Measurements from ENCODE around the gene PKM. TPM values are rescaled to one million over a fixed set of nuclear protein-coding genes. Genes with fewer than 3 reads are reported as not detected.

The PKM gene
- total and polyA plus RNA-seq, 9 of the 15 experiments (the other 6 are each of a cell fraction or from before 2014, with no cell fraction given): 140 to 825 (median 383) TPM

- TF ChIP-seq MGA (IDR thresholded peaks at IDR 0.05): peak; percentile 39; the same call in 1 of the 2 replicates
- no peak for TF ChIP-seq TEAD2 (tag; IDR thresholded peaks at IDR 0.05)
- TF ChIP-seq, protein P1, sequence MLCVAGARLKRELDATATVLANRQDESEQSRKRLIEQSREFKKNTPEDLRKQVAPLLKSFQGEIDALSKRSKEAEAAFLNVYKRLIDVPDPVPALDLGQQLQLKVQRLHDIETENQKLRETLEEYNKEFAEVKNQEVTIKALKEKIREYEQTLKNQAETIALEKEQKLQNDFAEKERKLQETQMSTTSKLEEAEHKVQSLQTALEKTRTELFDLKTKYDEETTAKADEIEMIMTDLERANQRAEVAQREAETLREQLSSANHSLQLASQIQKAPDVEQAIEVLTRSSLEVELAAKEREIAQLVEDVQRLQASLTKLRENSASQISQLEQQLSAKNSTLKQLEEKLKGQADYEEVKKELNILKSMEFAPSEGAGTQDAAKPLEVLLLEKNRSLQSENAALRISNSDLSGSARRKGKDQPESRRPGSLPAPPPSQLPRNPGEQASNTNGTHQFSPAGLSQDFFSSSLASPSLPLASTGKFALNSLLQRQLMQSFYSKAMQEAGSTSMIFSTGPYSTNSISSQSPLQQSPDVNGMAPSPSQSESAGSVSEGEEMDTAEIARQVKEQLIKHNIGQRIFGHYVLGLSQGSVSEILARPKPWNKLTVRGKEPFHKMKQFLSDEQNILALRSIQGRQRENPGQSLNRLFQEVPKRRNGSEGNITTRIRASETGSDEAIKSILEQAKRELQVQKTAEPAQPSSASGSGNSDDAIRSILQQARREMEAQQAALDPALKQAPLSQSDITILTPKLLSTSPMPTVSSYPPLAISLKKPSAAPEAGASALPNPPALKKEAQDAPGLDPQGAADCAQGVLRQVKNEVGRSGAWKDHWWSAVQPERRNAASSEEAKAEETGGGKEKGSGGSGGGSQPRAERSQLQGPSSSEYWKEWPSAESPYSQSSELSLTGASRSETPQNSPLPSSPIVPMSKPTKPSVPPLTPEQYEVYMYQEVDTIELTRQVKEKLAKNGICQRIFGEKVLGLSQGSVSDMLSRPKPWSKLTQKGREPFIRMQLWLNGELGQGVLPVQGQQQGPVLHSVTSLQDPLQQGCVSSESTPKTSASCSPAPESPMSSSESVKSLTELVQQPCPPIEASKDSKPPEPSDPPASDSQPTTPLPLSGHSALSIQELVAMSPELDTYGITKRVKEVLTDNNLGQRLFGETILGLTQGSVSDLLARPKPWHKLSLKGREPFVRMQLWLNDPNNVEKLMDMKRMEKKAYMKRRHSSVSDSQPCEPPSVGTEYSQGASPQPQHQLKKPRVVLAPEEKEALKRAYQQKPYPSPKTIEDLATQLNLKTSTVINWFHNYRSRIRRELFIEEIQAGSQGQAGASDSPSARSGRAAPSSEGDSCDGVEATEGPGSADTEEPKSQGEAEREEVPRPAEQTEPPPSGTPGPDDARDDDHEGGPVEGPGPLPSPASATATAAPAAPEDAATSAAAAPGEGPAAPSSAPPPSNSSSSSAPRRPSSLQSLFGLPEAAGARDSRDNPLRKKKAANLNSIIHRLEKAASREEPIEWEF (CRISPR knock-in tag; IDR thresholded peaks at IDR 0.05): no peak
- TF ChIP-seq GATAD2B (IDR thresholded peaks at IDR 0.05; ENCODE audit: borderline replicate concordance): peak; percentile 58; the same call in 1 of the 2 replicates
- TF ChIP-seq ETV5 (CRISPR knock-in tag; IDR thresholded peaks at IDR 0.05; ENCODE audit: low read depth): no peak; the same call in none of the 2 replicates
- no peak for TF ChIP-seq FOS (IDR thresholded peaks at IDR 0.05; ENCODE audit: extremely low read depth, insufficient read length)
- no peak for TF ChIP-seq ZNF668 (CRISPR knock-in tag; IDR thresholded peaks at IDR 0.05)
- TF ChIP-seq TAF7 (tag; IDR thresholded peaks at IDR 0.05): peak; percentile 43; the same call in 1 of the 2 replicates
- TF ChIP-seq, protein P2, sequence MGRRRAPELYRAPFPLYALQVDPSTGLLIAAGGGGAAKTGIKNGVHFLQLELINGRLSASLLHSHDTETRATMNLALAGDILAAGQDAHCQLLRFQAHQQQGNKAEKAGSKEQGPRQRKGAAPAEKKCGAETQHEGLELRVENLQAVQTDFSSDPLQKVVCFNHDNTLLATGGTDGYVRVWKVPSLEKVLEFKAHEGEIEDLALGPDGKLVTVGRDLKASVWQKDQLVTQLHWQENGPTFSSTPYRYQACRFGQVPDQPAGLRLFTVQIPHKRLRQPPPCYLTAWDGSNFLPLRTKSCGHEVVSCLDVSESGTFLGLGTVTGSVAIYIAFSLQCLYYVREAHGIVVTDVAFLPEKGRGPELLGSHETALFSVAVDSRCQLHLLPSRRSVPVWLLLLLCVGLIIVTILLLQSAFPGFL (CRISPR knock-in tag; IDR thresholded peaks at IDR 0.05): no peak
Observed at GRCh38 chr15:72231066-72231832, at the start of gene PKM (continued).
